GM21515 (cell line): ENCODE results near the gene MRPS15.
A peak's percentile ranks its signal among the peaks of the same experiment; 100 is the strongest.

ENCODE experiments used
- ATAC-seq: cut with Tn5 transposase; IDR thresholded peaks from one replicate; pipeline ENCODE4 v1.9.1; 2021; ENCODE audit not compliant: unreplicated experiment

The MRPS15 gene

GRCh38 chr1:36464605-36465393 is 615 bp upstream of the MRPS15 start:
- ATAC-seq = peak; percentile 22

- ATAC-seq = no peak
Measured at GRCh38 chr1:36463463-36463802, 751 bp downstream of the MRPS15 start.

DNA sequence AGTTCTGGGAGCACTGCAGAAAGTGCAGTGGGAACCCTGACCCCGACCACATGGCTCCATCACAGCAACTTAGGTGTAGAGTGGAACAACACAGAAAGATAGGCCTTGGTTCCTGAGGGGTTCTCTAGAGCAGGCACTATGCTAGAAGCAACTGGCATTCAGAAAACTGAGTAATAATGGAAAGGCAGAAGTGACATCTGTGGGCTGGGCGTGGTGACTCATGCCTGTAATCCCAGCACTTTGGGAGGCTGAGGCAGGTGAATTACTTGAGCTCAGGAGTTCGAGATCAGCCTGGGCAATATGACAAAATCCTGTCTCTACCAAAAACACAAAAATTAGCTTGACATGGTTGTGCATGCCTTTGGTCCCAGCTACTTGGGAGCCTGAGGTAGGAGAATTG is 5.3 kb downstream of the MRPS15 start:
- ATAC-seq = no peak

DNA sequence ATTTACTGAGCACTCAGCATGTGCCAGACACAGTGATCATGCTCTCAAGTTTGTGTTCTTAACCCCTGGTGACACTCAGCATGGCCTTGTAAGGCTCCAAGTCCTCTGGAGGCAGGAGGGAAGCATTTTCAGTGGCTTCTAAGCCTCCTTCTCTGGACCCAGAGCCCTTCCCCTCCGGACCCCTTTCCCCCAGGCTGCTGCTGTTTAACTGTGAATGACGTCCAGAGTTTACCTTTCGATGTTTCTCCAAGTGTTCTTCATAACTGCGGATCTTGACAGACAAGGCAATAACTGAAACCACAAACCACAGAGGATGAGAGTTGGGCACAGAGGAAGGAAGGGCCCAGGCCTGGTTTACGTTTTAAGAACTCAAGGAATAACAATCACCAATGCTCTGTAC is 6.5 kb downstream of the MRPS15 start:
- ATAC-seq = no peak

DNA sequence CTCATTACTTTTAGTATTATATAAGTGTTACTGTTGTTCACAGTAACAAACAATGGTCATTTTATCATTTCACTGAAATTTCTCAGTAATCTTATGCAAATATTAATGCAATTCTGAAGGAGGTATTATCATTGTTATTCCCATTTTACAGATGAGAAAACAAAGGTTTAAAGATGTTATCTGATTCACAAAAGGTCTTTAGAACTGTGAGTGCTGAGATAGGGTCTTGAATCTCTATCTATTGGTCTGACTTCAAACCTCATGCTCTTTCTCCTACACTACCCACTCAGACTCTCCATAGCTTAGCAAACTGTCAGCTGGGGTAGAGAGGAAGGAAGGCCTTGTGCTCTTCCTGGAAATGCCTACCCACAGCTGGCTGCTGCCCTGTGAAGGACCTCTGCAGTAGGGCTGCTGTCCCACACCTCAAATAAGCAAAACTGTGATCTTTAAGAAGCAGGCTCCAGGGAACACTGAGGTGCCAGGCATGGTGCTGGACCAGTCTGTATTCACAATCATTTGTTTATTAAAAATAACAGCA is 7.7 kb downstream of the MRPS15 start:
- no peak for ATAC-seq

DNA sequence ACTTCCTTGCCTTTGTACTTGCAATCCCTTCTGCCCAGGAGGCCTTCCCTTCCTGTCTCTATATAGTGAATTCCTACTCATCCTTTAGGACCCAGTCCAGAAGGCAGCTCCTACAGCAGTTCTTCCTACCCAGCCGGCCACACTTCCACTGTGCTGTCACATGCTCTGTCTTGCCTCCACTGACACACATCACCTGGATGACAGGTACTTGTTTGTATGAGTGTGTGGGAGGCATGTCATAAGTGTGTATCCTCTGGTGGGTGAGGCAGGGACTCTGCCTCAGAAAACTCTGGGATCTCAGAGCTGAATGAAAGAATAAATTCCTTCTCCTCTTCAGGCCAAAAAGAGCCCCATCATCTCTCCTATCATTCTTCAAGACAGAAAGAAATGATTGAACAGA is 8.8 kb downstream of the MRPS15 start:
- no peak for ATAC-seq

GRCh38 chr1:36453600-36454388 is 10.4 kb downstream of the MRPS15 start:
- no peak for ATAC-seq

DNA sequence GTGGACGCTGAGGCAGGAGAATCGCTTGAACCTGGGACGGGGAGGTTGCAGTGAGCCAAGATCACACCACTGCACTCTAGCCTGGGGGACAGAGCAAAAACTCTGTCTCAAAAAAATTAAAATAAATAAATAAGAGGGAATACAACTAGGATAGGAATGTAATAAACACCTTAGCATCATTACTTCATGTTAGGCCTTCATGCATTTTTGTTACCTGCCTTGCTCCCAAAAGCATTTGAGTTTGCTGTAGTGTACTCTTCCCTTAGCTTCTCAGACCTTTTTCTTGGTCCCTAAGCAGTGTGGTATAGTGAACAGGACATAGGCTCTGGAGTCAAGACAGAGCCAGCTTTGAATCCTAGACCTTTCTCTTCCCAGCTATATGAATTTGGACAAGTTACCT is 11.1 kb downstream of the MRPS15 start:
- no peak for ATAC-seq

DNA sequence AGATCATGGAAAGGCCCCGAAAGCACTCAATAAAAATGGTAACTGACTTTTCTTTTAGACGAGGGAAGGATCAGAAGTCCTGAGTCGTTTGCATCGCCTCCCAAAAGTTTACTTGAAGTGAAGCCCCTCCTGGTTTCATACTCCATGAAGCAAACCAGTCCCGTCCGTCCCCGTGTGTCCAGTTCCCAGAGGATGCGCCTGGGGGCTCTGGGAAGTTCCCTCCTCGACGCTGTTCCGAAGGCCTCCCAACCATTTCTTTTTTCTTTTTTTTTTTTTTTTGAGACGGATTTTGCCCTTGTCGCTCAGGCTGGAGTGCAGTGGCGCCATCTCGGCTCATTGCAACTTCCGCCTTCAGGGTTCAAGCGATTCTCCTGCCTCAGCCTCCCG is 13.3 kb downstream of the MRPS15 start:
- no peak for ATAC-seq

GRCh38 chr1:36450270-36450918 is 13.8 kb downstream of the MRPS15 start, which contains the start of gene OSCP1:
TSS of gene OSCP1 (minus strand) at chr1:36450451. CDS start at chr1:36450369, 82 bp downstream.
- ATAC-seq = peak; percentile 96

GRCh38 chr1:36448530-36449056 is 15.6 kb downstream of the MRPS15 start:
- no peak for ATAC-seq

GRCh38 chr1:36447450-36447849 is 16.7 kb downstream of the MRPS15 start:
- no peak for ATAC-seq

GRCh38 chr1:36446746-36447145 is 17.4 kb downstream of the MRPS15 start:
- no peak for ATAC-seq

DNA sequence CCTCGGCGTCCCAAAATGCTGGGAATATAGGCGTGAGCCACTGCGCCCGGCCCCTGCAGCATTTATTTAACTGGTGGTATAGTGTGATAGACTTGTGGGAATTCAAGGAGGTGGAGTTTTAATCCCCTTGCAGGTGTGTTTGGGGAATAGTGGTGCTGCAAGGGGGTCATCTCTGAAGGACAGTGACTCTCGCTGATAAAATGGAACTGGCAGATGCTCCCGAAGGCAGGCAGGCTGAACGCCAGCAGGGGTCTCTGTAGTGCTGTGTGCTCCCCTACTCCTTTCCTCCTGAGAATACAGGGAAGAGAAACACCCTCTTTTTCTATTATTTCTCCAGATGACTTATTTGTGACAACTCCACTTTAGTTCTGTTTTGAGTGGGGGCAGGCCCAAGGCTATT is 17.9 kb downstream of the MRPS15 start:
- ATAC-seq = no peak

DNA sequence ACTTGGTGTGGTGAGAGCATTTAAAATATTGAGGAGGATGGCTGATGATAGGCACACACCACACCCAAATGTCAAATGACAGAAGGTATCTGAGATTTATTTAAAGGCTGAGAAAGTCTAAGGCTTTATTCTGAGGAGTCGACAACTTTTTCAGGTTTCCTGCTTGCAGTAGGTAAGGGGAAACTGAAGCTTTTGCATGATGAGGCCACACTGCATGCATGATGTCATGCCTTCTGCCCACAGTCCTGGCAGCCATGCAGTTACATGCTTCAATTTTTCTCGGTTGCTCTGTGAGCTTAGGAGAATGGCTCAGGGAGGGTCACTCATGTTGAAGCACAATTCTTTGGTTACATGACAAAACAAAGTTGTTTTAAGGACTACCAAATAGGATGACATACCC is 20.9 kb downstream of the MRPS15 start:
- ATAC-seq = no peak

DNA sequence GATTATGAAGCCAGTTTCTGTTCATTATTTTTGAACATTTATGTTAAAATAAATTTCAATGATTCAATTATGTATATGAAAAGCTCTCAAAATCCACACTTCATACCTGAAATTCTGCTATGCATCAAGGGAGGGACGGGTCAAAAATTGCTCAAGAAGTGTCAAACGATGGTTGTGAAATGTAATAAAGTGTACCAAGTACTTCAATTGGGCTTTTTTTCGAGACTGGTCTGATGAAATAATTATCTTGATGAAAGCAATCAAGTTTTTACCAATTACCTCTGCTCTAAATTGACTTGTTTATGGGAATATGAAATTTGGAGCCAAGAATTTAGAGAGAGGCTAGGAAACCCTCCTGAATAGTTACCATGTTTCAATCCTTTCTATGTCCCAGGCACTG is 21.8 kb downstream of the MRPS15 start:
- no peak for ATAC-seq

- no peak for ATAC-seq
Measured at GRCh38 chr1:36440646-36441045, 23.5 kb downstream of the MRPS15 start.

DNA sequence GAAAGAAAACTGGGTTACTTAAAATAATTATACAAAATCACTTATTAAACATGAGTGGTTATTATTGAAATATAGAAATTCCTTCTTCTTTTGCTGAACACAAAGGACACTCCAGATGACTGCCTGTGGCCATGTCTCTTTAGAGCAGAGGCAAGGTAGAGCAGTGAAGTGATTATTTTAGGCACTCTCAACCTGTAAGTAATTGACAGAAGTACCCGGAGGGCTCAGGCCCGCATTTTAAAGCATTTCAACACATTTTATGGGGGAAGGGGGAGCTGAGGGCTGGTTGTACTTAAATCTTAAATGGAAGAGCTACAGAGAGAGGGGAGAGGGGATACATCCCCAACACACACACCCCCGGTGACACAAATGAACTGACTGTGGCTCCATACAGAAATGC is 24.1 kb downstream of the MRPS15 start:
- no peak for ATAC-seq

- no peak for ATAC-seq
Measured at GRCh38 chr1:36438715-36439114, 25.5 kb downstream of the MRPS15 start.

- no peak for ATAC-seq
Measured at GRCh38 chr1:36436821-36437220, 27.4 kb downstream of the MRPS15 start.

- no peak for ATAC-seq
Measured at GRCh38 chr1:36433102-36433501, 31.1 kb downstream of the MRPS15 start.
